ENCODE results near the gene PLCB3. TPM values are rescaled to one million over a fixed set of nuclear protein-coding genes. Genes with fewer than 3 reads are reported as not detected.

Gene PLCB3
- total RNA-seq, 6 donors from 2014 or later = 19.5 to 55.5 (median 30.3) TPM

DNA sequence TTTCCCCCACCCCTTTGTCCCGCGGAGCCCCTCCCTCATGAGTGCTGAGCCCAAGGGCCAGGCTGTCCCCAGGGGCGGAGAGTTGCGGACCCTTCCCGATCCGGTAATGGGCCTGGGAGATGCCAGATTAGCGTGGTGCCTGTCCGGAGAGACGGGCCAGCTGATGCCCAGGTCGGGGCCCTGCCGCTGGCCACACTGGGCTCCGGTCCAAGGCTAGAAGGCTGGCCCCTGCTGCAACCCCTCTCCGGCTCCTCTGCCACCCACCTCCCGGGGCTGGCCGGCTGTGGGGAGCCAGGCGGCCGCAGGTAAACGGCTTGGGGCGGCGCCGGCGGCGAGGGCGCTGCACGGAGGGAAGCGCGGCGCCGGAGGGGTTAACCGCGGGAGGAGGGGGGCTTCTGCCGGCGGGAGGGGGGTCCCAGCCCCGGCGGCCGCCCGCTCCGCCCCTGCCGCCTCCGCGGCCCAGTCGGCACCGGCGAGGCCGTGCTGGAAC lies 40.0 kb downstream of the PLCB3 start, which contains the start of gene KCNK4:
KCNK4 (plus strand) TSS at position 41 of the 490 bp plus-strand sequence. CDS start 1,717 bp downstream, outside the sequence.
- ATAC-seq (ENCODE audit: low FRiP score in 2 of 2) (no peak), DNase-seq (peak in 1 of 2 donors; percentile 81)
- TF ChIP-seq CTCF (IDR thresholded peaks at IDR 0.05) (no peak), EP300 (IDR thresholded peaks at IDR 0.05) (no peak), POLR2AphosphoS5 (IDR thresholded peaks at IDR 0.05) (no peak), POLR2A (IDR thresholded peaks at IDR 0.05) (no peak)
- 7 to 17% methylated on average over 5 to 15 of the region's 45 CpGs for WGBS, 2 donors
- H3K27me3 ChIP-seq = peaks cover 0 to 38% (median 24%) of the 10 kb centered on the region in 4 donors
- no peak within 1 kb of the TSS for H3K27ac ChIP-seq
- peak within 1 kb of the TSS; percentile 4 to 46 (median 34) for H3K4me3 ChIP-seq
- H3K9me3 ChIP-seq = no peaks in the 10 kb centered on the region
- peaks cover 17 to 29% (median 21%) of the 10 kb centered on the region in 4 donors for H3K4me1 ChIP-seq
- no peaks in the 10 kb centered on the region for H3K36me3 ChIP-seq

DNA sequence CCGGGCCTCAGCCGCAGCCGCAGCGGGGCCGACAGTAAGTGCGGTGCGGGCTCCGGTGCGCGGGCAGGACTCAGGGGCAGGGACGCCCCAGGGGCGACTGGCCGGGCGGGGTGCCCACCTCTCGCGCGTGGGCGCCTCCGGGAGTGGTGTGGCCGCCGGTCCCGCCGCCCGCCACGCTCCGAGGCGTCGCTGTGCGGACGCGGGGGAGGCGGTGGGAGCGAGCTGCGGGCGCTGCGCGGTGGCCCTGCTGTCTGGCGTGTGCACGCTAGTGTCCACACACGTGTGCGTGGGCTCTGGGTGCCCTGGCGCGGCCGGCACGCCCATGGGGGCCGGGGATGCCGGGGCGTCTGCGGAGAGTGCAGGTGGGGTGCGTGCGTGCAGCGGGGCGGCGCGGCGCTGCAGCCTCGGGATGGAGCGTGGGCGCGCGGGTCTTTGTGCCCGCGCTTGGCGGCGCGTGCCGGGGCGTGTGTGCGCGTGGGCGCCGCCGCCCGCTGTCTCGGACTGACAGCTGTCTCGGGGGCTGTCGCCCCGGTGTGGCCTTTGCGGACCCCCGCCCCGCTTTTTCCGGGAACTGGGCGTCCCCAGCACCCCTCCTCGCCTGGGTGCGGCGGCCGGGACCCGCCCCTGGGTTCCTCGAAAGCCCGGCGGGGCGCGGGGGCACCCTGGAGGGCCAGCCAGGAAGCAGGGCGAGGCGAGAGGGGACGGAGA lies 40.6 kb downstream of the PLCB3 start:
- DNase-seq = peak in 1 of 2 donors; percentile 86
- Histone ChIP-seq H3K4me1 (peaks cover 14 to 23% (median 18%) of the 10 kb centered on the region in 4 donors), H3K9me3 (no peaks in the 10 kb centered on the region), H3K36me3 (no peaks in the 10 kb centered on the region), H3K4me3 (peak overlapping the region; percentile 4 to 46 (median 34)), H3K27ac (no peak overlapping the region), H3K27me3 (peaks cover 0 to 42% (median 26%) of the 10 kb centered on the region in 4 donors)
- TF ChIP-seq CTCF (IDR thresholded peaks at IDR 0.05) (no peak), POLR2AphosphoS5 (IDR thresholded peaks at IDR 0.05) (no peak), POLR2A (IDR thresholded peaks at IDR 0.05) (no peak), EP300 (IDR thresholded peaks at IDR 0.05) (no peak)
- 0% methylated on average over 2 of the region's 96 CpGs; no CpG with 5 or more reads in 1 of the 2 donors for WGBS, 2 donors
- peak in 1 of 2 donors; percentile 29 for ATAC-seq (ENCODE audit: low FRiP score in 2 of 2)

DNA sequence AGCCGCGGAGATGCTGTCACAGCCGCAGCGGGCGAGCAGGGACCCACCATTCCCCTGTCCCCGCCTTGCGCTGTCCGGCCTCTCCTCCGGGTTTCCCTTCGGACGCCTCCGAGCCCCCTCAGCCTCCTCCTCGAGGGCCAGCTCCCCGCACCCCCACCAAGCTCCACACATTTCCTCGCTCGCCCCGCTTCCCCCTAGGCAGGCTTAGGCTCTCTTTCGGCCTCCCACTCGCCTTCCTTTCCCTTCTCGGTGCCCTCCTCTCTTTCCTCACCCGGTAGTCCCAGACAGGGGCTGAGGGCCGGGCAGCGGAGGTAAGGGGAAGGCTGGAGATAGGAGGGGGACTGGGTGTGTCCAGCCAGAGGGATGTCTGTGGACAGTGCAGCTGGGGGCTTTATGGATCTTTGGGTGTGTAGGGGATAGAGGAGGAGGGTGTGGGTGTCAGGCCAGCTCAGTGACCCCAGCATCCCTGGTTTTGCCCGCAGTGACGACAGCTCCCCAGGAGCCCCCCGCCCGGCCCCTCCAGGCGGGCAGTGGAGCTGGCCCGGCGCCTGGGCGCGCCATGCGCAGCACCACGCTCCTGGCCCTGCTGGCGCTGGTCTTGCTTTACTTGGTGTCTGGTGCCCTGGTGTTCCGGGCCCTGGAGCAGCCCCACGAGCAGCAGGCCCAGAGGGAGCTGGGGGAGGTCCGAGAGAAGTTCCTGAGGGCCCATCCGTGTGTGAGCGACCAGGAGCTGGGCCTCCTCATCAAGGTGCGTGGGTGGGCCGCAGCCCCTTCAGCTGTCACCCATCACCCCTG lies 41.3 kb downstream of the PLCB3 start:
- no peak for ATAC-seq (ENCODE audit: low FRiP score in 2 of 2)
- Histone ChIP-seq H3K4me1 (peaks cover 14 to 23% (median 18%) of the 10 kb centered on the region in 4 donors), H3K36me3 (no peaks in the 10 kb centered on the region), H3K27ac (no peak overlapping the region), H3K27me3 (peaks cover 0 to 50% (median 33%) of the 10 kb centered on the region in 4 donors), H3K4me3 (peak overlapping the region; percentile 4 to 46 (median 34)), H3K9me3 (no peaks in the 10 kb centered on the region)
- 27 to 33% methylated on average over 33 to 40 of the region's 42 CpGs for WGBS, 2 donors
- DNase-seq = peak in 1 of 2 donors; percentile 75
- no peak for TF ChIP-seq POLR2A (IDR thresholded peaks at IDR 0.05)
- no peak for TF ChIP-seq CTCF (IDR thresholded peaks at IDR 0.05)
- TF ChIP-seq EP300 (IDR thresholded peaks at IDR 0.05) = no peak
- no peak for TF ChIP-seq POLR2AphosphoS5 (IDR thresholded peaks at IDR 0.05)

GRCh38 chr11:64294774-64295173 lies 43.4 kb downstream of the PLCB3 start:
- Histone ChIP-seq H3K27me3 (peaks cover 0 to 65% (median 43%) of the 10 kb centered on the region in 4 donors), H3K27ac (no peak overlapping the region), H3K4me1 (peaks cover 23 to 31% (median 27%) of the 10 kb centered on the region in 4 donors), H3K9me3 (no peaks in the 10 kb centered on the region), H3K36me3 (no peaks in the 10 kb centered on the region), H3K4me3 (no peak overlapping the region)
- ATAC-seq (ENCODE audit: low FRiP score in 2 of 2) = no peak
- TF ChIP-seq POLR2A (IDR thresholded peaks at IDR 0.05) (no peak), POLR2AphosphoS5 (IDR thresholded peaks at IDR 0.05) (no peak), EP300 (IDR thresholded peaks at IDR 0.05) (no peak), CTCF (IDR thresholded peaks at IDR 0.05) (no peak)
- DNase-seq = no peak
- WGBS, 2 donors = 50 to 68% methylated on average over 3 of the region's 3 CpGs

All from upper lobe of left lung (tissue), 6 donors.